T-helper 22 cell (primary cell): ENCODE measurements around the gene GHR.
"Not testable (repeated sequence)": the region's sequence is repeated elsewhere in the genome, so short reads cannot be mapped to it uniquely, and the experiment has no call there.

Source experiments
- DNase-seq: peaks from one replicate; pipeline ENCODE4 v3.0.0-alpha.2; 2020; ENCODE audit warnings: low read depth

GHR gene

GRCh38 chr5:42645138-42645537 lies 221.9 kb downstream of the GHR start:
- no peak for DNase-seq

DNA sequence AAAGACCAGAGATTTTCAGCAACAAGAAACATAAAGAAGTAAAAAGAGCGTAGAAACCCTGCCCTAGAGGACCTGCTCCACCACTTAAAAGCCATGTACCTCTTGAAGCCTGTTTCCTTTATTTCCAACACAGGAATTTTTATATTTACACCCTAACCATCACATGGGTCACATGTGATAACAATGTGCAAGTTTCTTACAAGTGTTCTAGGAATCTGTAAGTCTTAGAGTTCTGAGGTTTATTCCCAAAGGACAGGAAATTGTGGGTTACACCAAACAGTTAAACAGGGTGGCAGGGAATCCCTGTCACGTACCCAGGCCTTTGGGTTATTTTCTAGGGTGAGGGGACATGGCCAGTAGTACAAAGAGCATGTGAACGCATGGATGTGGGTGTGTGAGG lies 224.8 kb downstream of the GHR start:
- no peak for DNase-seq

GRCh38 chr5:42648915-42649314 lies 225.7 kb downstream of the GHR start:
- DNase-seq: no peak

GRCh38 chr5:42650084-42650483 lies 226.8 kb downstream of the GHR start:
- no peak for DNase-seq

DNA sequence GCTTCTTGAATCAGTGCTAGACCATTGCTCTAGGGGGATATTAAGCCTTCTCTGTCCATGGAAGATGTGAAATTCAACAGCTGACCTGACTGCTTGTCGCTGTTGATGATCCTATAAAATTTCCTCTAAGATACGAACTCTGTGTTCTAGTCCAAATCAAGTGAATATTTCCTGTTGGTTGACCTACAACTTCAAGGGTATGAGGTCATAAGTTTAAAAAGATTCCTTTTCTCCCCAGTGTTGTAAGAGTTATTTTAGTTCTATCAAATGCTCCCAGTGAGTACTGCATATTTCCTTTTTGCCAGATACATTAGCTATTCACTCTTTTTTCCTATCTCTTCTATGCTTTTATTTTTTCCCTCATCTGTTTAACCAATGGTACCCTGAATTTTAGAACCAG lies 230.5 kb downstream of the GHR start:
- DNase-seq: no peak

DNA sequence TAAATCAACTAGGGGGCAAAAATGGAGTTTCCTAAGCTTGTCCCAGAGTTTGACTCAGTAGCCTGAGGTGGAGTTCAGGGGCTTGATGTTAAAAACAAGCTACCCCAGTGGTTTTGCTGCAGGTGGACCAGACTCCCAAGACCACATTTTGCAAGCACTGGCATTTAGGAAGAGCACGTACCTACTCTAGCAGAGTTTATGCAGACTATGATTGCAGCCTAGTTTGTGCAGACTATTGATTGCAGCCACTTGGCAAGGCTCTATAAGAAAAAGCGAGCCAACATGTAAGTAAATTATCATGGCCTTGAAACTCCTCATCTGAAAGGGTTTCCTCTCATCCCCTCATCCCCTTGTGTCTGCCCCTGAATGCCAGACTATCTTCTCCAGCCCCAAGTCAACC lies 231.4 kb downstream of the GHR start:
- no peak for DNase-seq

DNA sequence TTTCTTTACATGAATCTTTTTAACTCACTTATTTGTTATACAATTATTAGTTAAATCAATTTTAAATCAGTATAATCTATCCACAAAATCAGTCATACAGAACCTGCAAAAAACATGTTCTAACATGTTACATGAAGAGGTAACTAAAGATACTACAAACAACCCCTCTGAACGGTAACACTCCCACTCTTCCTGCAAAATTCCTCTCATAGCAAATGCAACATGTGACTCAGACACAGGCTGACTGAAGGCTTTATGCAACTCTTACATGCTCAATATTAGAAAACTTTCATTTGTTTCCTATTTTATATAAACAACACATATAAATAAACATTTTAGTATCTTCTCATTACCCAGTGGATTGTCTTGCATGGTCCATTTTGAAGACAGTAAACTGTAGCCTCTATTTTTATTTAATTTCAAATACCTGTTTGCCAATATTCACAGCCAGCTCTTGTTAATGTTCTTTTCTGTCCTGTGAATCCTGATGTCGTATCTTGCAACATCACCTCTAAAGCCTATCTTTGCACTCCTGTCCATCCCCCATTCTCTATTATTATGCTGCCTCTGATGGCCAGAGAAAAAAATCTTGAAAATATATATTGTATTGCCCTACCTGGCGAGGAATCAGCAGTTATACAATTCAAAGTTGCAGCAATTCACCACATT lies 232.9 kb downstream of the GHR start:
- no peak for DNase-seq

GRCh38 chr5:42656651-42657015 lies 233.4 kb downstream of the GHR start:
- DNase-seq: no peak

DNA sequence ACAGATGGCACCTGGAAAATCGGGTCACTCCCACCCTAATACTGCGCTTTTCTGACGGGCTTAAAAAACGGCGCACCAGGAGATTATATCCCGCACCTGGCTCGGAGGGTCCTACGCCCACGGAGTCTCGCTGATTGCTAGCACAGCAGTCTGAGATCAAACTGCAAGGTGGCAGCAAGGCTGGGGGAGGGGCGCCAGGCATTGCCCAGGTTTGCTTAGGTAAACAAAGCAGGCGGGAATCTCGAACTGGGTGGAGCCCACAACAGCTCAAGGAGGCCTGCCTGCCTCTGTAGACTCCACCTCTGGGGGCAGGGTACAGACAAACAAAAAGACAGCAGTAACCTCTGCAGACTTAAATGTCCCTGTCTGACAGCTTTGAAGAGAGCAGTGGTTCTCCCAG lies 236.6 kb downstream of the GHR start:
- not testable (repeated sequence) for DNase-seq

GRCh38 chr5:42665857-42666256 lies 242.6 kb downstream of the GHR start:
- no peak for DNase-seq

GRCh38 chr5:42666869-42667268 lies 243.6 kb downstream of the GHR start:
- no peak for DNase-seq

DNA sequence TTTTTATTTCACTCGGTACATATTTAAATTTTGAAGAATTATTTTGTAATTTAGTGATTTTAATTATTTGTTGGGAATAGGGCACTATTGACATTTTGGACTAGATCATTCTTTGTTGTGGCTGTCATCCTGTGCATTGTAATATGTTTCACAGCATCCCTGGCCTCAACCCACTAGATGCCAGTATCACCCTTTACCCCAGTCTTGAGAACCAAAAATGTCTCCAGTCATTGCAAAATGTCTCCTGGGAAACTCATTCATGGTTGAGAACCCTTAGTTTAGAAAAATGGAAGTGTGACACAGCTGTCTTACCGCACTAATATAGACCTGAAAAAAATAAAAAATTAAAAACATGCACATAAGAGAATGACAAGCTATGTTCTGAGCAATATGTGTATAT lies 245.0 kb downstream of the GHR start:
- DNase-seq: no peak

DNA sequence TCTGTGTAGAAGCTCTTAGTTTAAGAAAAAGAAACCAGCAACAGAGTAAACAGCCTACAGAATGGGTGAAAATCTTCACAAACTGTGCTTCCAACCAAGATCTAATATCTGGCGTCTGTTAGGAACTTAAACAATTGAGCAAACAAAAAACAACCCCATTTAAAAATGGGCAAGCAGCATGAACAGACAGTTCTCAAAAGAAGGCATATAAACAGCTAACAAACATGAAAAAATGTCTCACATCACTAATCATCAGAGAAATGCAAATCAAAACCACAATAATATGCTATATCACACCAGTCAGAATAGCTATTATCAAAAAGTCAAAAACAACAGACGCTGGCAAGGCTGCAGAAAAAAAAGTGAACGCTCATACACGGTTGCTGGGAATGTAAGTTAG lies 249.7 kb downstream of the GHR start:
- no peak for DNase-seq

DNA sequence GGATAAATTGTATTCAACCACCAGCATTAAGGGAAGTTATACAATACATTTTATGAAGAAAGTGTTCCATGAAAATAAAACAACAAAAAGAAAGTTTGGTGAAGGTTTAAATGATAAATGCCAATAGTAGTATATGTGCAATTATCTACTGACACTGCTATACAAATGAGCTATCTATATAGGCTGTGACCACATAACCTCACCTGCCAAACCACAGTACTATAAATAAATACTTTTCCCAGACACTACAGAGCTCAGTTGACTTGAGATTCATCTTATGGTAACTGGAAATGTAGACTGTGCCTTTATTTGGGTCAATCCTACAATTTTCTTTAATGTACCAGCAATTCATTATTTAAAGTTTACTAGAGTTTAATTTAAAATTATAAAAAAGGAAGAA lies 252.4 kb downstream of the GHR start:
- no peak for DNase-seq

- DNase-seq: no peak
Measured at GRCh38 chr5:42676362-42676761, 253.1 kb downstream of the GHR start.

DNA sequence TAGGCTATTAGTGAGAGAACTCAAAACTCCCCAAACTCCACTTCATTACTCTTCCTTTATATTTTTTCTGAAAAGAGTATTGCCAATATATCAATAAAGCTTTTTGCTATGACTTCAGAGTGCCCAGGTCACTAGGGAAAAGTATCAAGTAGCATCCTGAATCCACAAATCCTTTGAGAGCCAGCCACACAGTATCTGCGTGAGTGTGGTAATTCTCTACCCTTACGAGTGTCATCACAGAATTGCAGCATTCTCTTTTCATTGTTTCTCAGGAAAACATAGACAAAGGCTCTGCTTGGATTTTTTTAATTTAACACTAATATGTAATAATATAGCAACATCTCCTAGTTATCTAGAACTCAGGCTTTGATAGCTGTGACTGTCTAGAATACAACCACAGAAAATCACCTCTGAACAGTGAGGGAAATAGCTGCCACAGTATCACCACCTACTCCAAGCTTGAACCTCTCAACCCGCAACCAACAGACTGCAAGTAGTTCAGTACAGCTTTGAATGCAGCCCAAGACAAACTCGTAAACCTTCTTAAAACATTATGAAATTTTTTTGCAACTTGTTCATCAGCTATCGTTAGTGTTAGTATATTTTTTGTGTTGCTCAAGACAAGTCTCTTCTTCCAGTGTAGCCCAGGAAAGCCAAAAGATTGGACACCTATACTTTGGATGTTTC lies 254.1 kb downstream of the GHR start:
- no peak for DNase-seq

DNA sequence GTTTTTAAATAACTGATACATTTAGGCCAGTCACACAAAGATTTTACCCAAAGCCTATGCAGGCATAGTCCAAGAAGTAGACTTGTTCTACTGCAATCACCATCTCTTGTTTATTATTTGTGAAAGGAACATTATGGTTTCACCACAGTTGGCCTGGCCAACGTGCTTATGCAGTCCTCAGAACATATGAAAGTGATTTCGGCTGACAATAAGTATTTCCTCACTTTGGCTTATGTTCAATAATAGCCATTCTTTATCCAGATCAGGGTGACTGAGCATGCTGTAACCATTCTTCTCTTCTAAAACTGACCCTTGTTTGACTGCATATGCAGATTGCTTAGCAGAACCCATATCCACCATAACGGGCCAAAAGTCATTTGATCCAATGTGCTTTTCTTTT lies 256.8 kb downstream of the GHR start:
- DNase-seq: no peak

- DNase-seq: not testable (repeated sequence)
Measured at GRCh38 chr5:42685078-42685477, 261.8 kb downstream of the GHR start.

DNA sequence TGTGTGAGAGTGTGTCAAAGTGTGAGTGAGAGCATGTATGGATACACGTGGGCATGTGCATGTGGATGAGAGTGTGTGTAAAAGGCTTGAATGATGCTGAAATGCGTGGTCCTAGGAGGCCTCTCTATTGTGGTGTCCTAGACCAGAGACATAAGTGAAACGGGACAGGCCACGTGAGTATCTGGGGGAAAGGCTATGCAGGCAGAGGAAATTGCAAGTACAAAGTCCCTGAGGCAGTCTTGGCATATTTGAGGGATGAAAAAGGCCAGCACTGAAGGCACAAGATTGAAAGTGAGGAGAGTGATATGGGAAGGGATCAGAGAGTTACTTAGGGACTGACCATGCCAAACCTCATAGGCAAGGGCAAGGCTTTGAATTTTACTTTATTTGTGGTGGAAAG lies 266.2 kb downstream of the GHR start:
- DNase-seq: no peak

DNA sequence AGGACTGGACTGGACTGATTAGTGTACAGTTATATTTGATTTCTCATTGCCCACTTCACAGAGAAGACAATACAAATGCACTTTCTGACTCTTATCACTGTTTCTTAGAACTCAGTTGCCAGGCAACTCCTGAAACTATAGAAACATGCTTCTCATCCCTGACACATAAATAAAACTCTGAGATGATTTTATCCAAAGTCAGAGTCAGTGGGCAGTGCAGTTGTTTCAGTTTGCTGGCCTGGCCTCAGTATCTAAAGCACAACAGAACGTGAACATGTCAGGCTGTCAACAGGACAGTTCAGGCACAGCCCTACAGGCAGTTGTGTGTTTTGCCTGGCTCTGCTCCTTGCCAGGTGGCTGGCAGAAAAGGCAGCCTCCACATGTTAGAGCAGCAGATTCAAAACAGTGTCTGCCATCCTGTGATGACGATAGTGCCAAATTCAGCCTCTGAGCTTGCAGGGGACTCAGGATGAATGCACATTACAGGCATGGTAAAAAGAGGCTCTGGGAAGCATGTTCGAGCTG lies 268.2 kb downstream of the GHR start:
- DNase-seq: no peak

DNA sequence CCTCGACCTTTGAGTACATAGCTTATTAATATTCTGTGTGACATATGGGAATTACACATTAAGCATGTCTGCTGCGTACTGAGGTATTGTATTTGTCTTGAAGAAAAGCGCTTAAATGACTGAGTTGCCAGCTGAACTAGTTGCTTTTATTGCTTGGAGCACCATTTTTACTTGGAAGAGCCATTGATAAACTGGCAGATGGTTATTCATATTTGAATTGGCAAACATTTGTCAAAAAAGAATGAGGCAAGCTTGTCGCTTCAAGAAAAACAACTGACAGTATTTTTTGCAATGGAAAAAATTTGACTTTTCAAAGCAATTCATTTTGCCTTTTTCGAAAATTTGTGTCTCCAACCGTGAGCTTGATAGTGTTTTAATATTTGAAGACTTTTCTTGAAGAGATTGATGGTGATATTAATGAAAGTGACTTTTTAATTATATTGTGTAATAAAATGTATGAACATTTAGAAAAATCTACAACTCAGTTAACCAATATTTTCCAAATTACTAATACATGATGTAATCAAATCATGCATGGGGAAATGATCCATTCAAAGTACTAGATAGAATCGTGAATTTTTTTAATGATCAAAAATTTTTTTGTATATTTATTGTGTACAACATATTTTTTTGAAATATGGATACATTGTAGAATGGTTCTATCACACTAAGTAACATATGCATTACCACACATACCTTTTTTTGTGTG lies 278.3 kb downstream of the GHR start:
- DNase-seq: no peak

GRCh38 chr5:42703238-42703637 lies 280.0 kb downstream of the GHR start:
- no peak for DNase-seq

- DNase-seq: no peak
Measured at GRCh38 chr5:42715785-42716184, 292.5 kb downstream of the GHR start.
